CD4-positive, alpha-beta memory T cell (primary cell): ENCODE measurements around the gene RGL2. TPM values are rescaled to one million over a fixed set of nuclear protein-coding genes. Genes with fewer than 3 reads are reported as not detected.

Source experiments
- CTCF ChIA-PET: fragments of 350-600 bp; sonication (Branson Sonifier 250); formaldehyde crosslinking; loops from one replicate; lab custom pipeline; 2021; ENCODE audit warnings: inconsistent platforms; ENCODE audit not compliant: partially characterized antibody; lab: Charles Lee
- POLR2A ChIA-PET: fragments of 350-600 bp; sonication (Branson Sonifier 250); formaldehyde crosslinking; loops from one replicate; lab custom pipeline; 2021; ENCODE audit not compliant: partially characterized antibody; lab: Charles Lee
- DNase-seq, 5 donors: peaks; one replicate each; pipeline versions ENCODE4 v3.0.0 to v3.0.0-alpha.2; 2020 to 2022; ENCODE audit warnings: mixed read lengths in 1 of 5
- H3K27ac ChIP-seq: one replicate; pipeline ENCODE4 v1.7.0; 2013; ENCODE audit warnings: low read depth, low read length
- H3K27me3 ChIP-seq: 2 replicates; pipeline ENCODE4 v1.7.0; 2013; ENCODE audit warnings: mild to moderate bottlenecking, low read length, moderate library complexity; ENCODE audit not compliant: insufficient read depth
- H3K36me3 ChIP-seq: 2 replicates; pipeline ENCODE4 v1.7.0; 2013; ENCODE audit warnings: mild to moderate bottlenecking, low read length, moderate library complexity; ENCODE audit not compliant: insufficient read depth
- H3K4me1 ChIP-seq: 2 replicates; pipeline ENCODE4 v1.7.0; 2013; ENCODE audit warnings: mild to moderate bottlenecking, low read length, moderate library complexity; ENCODE audit not compliant: insufficient read depth
- H3K4me3 ChIP-seq, 2 donors: one replicate each; pipeline ENCODE4 v1.7.0; 2013; ENCODE audit warnings: low read length in 2 of 2, mild to moderate bottlenecking in 1 of 2
- H3K9me3 ChIP-seq, 2 donors: one replicate each; pipeline ENCODE4 v1.7.0; 2013; ENCODE audit warnings: low read length in 2 of 2, control low read depth in 1 of 2; ENCODE audit not compliant: control insufficient read depth in 1 of 2
- H3K27ac Mint-ChIP-seq, 7 donors: one replicate each; pipeline ENCODE4 v1.8.0; 2020 to 2021; ENCODE audit warnings: mixed read lengths in 7 of 7, mild to moderate bottlenecking in 6 of 7, inconsistent platforms in 3 of 7, moderate library complexity in 3 of 7
- H3K27me3 Mint-ChIP-seq, 2 donors: one replicate each; pipeline ENCODE4 v1.8.0; 2020 to 2021; ENCODE audit warnings: mixed read lengths in 2 of 2
- H3K36me3 Mint-ChIP-seq, 2 donors: one replicate each; pipeline ENCODE4 v1.8.0; 2020 to 2021; ENCODE audit warnings: mixed read lengths in 2 of 2, inconsistent platforms in 1 of 2, mild to moderate bottlenecking in 1 of 2
- H3K4me1 Mint-ChIP-seq, 4 donors: one replicate each; pipeline ENCODE4 v1.8.0; 2020 to 2021; ENCODE audit warnings: mixed read lengths in 4 of 4, mild to moderate bottlenecking in 1 of 4
- H3K4me3 Mint-ChIP-seq, 8 donors: one replicate each; pipeline ENCODE4 v1.8.0; 2020 to 2021; ENCODE audit warnings: mixed read lengths in 8 of 8, mild to moderate bottlenecking in 7 of 8, moderate library complexity in 6 of 8, inconsistent platforms in 3 of 8
- H3K9me3 Mint-ChIP-seq, 8 donors: one replicate each; pipeline ENCODE4 v1.8.0; 2020 to 2021; ENCODE audit warnings: mixed read lengths in 8 of 8, mild to moderate bottlenecking in 5 of 8, inconsistent platforms in 3 of 8, moderate library complexity in 1 of 8
- intact Hi-C: fragments of 100-400 bp; cut with micrococcal nuclease; formaldehyde crosslinking; loops from one replicate; pipeline ENCODE4 v1.15.1; 2023
- polyA plus RNA-seq, 2 donors: library from polyadenylated mRNA; unstranded; fragments of 300-500 nt; fragmentation: Illumina TruSeq; gene quantifications; one replicate each; pipeline ENCODE4 v1.2.3, GENCODE V29; 2021
- total RNA-seq, 2 experiments: library from RNA; stranded (reverse); gene quantifications; one replicate each; pipeline ENCODE4 v1.2.3, GENCODE V29; 2021

RGL2 gene
- total and polyA plus RNA-seq, 4 experiments from 2014 or later, result 10.0 to 67.9 (median 39.6) TPM

- intact Hi-C loops, result loop anchor here (1.0 kb wide), 8 partner anchors 9 to 123 kb away; partner anchors contain the start of genes KIFC1, PFDN6, RING1 and RXRB
- CTCF ChIA-PET, result no interaction called here
- Histone ChIP-seq H3K27me3 (no peaks in the 10 kb centered on the region), H3K36me3 (peaks cover 31% of the 10 kb centered on the region), H3K4me3 (peak overlapping the region; percentile 53 to 68), H3K27ac (peak overlapping the region; percentile 88), H3K9me3 (no peaks in the 10 kb centered on the region), H3K4me1 (peaks cover 47% of the 10 kb centered on the region)
- Mint-ChIP-seq H3K4me1 (peaks cover 32 to 59% (median 46%) of the 10 kb centered on the region in 4 donors), H3K36me3 (peaks cover 34 to 39% of the 10 kb centered on the region in 2 donors), H3K27me3 (no peaks in the 10 kb centered on the region), H3K9me3 (peaks cover 0 to 4% (median 0%) of the 10 kb centered on the region in 8 donors), H3K27ac (peak overlapping the region; percentile 89 to 100 (median 96)), H3K4me3 (peak overlapping the region; percentile 94 to 100 (median 98))
- POLR2A ChIA-PET, result interaction anchor here (0.6 to 1.1 kb wide), 3 partner anchors 29 to 298 kb away, joined by 3 read pairs; partner anchors contain the start of gene ITPR3
- DNase-seq, result no peak
These were observed 24.8 kb upstream of the RGL2 start for GRCh38 chr6:33323623-33323948.

- Histone ChIP-seq H3K36me3 (peaks cover 33% of the 10 kb centered on the region), H3K4me3 (no peak overlapping the region), H3K27me3 (no peaks in the 10 kb centered on the region), H3K4me1 (peaks cover 63% of the 10 kb centered on the region), H3K27ac (peak overlapping the region; percentile 88), H3K9me3 (no peaks in the 10 kb centered on the region)
- peaks cover 41 to 53% of the 10 kb centered on the region in 2 donors for H3K36me3 Mint-ChIP-seq
- peaks cover 0 to 5% (median 0%) of the 10 kb centered on the region in 8 donors for H3K9me3 Mint-ChIP-seq
- ChIA-PET CTCF (interaction anchor here (0.7 to 5.9 kb wide), 3 partner anchors 9 to 24 kb away, joined by 3 to 47 read pairs (median 4); partner anchors contain the start of gene RGL2), POLR2A (interaction anchor here (1.0 to 1.2 kb wide), 2 partner anchors 8 to 96 kb away, joined by 4 to 5 read pairs; partner anchors contain the start of genes CUTA and TAPBP)
- H3K27ac Mint-ChIP-seq, result peak overlapping the region in 6 of 7 donors; percentile 15 to 89 (median 78)
- H3K27me3 Mint-ChIP-seq, result no peaks in the 10 kb centered on the region
- intact Hi-C loops, result no loop called here
- no peak for DNase-seq
- peaks cover 42 to 81% (median 61%) of the 10 kb centered on the region in 4 donors for H3K4me1 Mint-ChIP-seq
- H3K4me3 Mint-ChIP-seq, result peak overlapping the region; percentile 62 to 99 (median 78)
These were observed 22.5 kb upstream of the RGL2 start for GRCh38 chr6:33321227-33321626.

- no peaks in the 10 kb centered on the region for H3K27me3 ChIP-seq
- H3K27ac ChIP-seq, result peak overlapping the region; percentile 88
- no peak overlapping the region for H3K4me3 ChIP-seq
- POLR2A ChIA-PET, result interaction anchor here (1.0 to 1.2 kb wide), 2 partner anchors 7 to 97 kb away, joined by 4 to 5 read pairs; partner anchors contain the start of genes CUTA and TAPBP
- peaks cover 33% of the 10 kb centered on the region for H3K36me3 ChIP-seq
- Mint-ChIP-seq H3K4me3 (peak overlapping the region; percentile 65 to 99 (median 76)), H3K36me3 (peaks cover 41 to 53% of the 10 kb centered on the region in 2 donors), H3K4me1 (peaks cover 43 to 88% (median 65%) of the 10 kb centered on the region in 4 donors), H3K27me3 (no peaks in the 10 kb centered on the region), H3K9me3 (peaks cover 0 to 5% (median 0%) of the 10 kb centered on the region in 8 donors), H3K27ac (peak overlapping the region in 6 of 7 donors; percentile 48 to 89 (median 80))
- CTCF ChIA-PET, result interaction anchor here (1.0 to 5.9 kb wide), 2 partner anchors 8 to 24 kb away, joined by 4 to 47 read pairs; no protein-coding TSS in a partner anchor
- peaks cover 70% of the 10 kb centered on the region for H3K4me1 ChIP-seq
- intact Hi-C loops, result no loop called here
- no peaks in the 10 kb centered on the region for H3K9me3 ChIP-seq
- no peak for DNase-seq
These were observed 21.8 kb upstream of the RGL2 start for GRCh38 chr6:33320315-33321181.

GRCh38 chr6:33319939-33320314 lies 21.2 kb upstream of the RGL2 start:
- peaks cover 33% of the 10 kb centered on the region for H3K36me3 ChIP-seq
- H3K4me3 ChIP-seq, result no peak overlapping the region
- H3K9me3 Mint-ChIP-seq, result peaks cover 0 to 5% (median 0%) of the 10 kb centered on the region in 8 donors
- peaks cover 43 to 94% (median 69%) of the 10 kb centered on the region in 4 donors for H3K4me1 Mint-ChIP-seq
- peaks cover 41 to 53% of the 10 kb centered on the region in 2 donors for H3K36me3 Mint-ChIP-seq
- H3K27ac Mint-ChIP-seq, result peak overlapping the region in 4 of 7 donors; percentile 12 to 89 (median 78)
- ChIA-PET CTCF (interaction anchor here (5.9 kb wide), 1 partner anchor 25 kb away, joined by 47 read pairs; no protein-coding TSS in a partner anchor), POLR2A (interaction anchor here (0.9 to 1.7 kb wide), 3 partner anchors 19 to 349 kb away, joined by 3 to 4 read pairs (median 3); partner anchors contain the start of gene WDR46)
- peaks cover 76% of the 10 kb centered on the region for H3K4me1 ChIP-seq
- H3K27me3 ChIP-seq, result no peaks in the 10 kb centered on the region
- no peak for DNase-seq
- H3K9me3 ChIP-seq, result no peaks in the 10 kb centered on the region
- H3K4me3 Mint-ChIP-seq, result peak overlapping the region in 4 of 8 donors; percentile 67 to 99 (median 98)
- intact Hi-C loops, result no loop called here
- no peak overlapping the region for H3K27ac ChIP-seq
- no peaks in the 10 kb centered on the region for H3K27me3 Mint-ChIP-seq

- Histone ChIP-seq H3K27me3 (no peaks in the 10 kb centered on the region), H3K9me3 (no peaks in the 10 kb centered on the region), H3K27ac (peak overlapping the region; percentile 83), H3K4me1 (peaks cover 74% of the 10 kb centered on the region), H3K4me3 (peak overlapping the region; percentile 73 to 100), H3K36me3 (peaks cover 33% of the 10 kb centered on the region)
- peaks cover 41 to 65% of the 10 kb centered on the region in 2 donors for H3K36me3 Mint-ChIP-seq
- peak overlapping the region; percentile 98 to 99 (median 98) for H3K27ac Mint-ChIP-seq
- ChIA-PET POLR2A (interaction anchor here (0.6 to 4.1 kb wide), 18 partner anchors 14 to 1666 kb away, joined by 3 to 81 read pairs (median 6); partner anchors contain the start of genes B3GALT4, BAG6, CUTA and ITPR3), CTCF (interaction anchor here (0.6 to 5.9 kb wide), 6 partner anchors 17 to 72 kb away, joined by 4 to 47 read pairs (median 10); partner anchors contain the start of genes B3GALT4, RPS18 and VPS52)
- no peak for DNase-seq
- intact Hi-C loops, result loop anchor here (1.0 kb wide), 2 partner anchors 27 to 29 kb away; partner anchors contain the start of genes PFDN6 and WDR46
- peak overlapping the region; percentile 98 to 100 (median 99) for H3K4me3 Mint-ChIP-seq
- H3K9me3 Mint-ChIP-seq, result peaks cover 0 to 5% (median 0%) of the 10 kb centered on the region in 8 donors
- H3K4me1 Mint-ChIP-seq, result peaks cover 40 to 100% (median 67%) of the 10 kb centered on the region in 4 donors
- H3K27me3 Mint-ChIP-seq, result no peaks in the 10 kb centered on the region
These were observed 19.8 kb upstream of the RGL2 start for GRCh38 chr6:33318426-33319073.

- peak; percentile 96 to 99 (median 97) for DNase-seq
- Mint-ChIP-seq H3K27ac (peak within 1 kb of the TSS; percentile 98 to 99 (median 98)), H3K9me3 (peaks cover 0 to 5% (median 0%) of the 10 kb centered on the region in 8 donors), H3K36me3 (peaks cover 40 to 69% of the 10 kb centered on the region in 2 donors), H3K4me1 (peaks cover 40 to 100% (median 62%) of the 10 kb centered on the region in 4 donors), H3K4me3 (peak within 1 kb of the TSS; percentile 98 to 100 (median 99)), H3K27me3 (no peaks in the 10 kb centered on the region)
- Histone ChIP-seq H3K4me1 (peaks cover 73% of the 10 kb centered on the region), H3K36me3 (peaks cover 33% of the 10 kb centered on the region), H3K27ac (peak within 1 kb of the TSS; percentile 83), H3K9me3 (no peaks in the 10 kb centered on the region), H3K27me3 (no peaks in the 10 kb centered on the region), H3K4me3 (peak within 1 kb of the TSS; percentile 73 to 100)
- ChIA-PET CTCF (interaction anchor here (0.6 to 5.9 kb wide), 9 partner anchors 17 to 274 kb away, joined by 3 to 47 read pairs (median 4); partner anchors contain the start of genes B3GALT4, RPS18 and VPS52), POLR2A (interaction anchor here (0.6 to 4.1 kb wide), 27 partner anchors 10 to 1665 kb away, joined by 3 to 81 read pairs (median 5); partner anchors contain the start of genes B3GALT4, BAG6, CUTA and ITPR3)
- intact Hi-C loops, result loop anchor here (1.0 to 2.0 kb wide), 5 partner anchors 27 to 347 kb away; partner anchors contain the start of genes CUTA, KIFC1, PFDN6 and WDR46
These were observed 19.1 kb upstream of the RGL2 start, which contains the start of gene ZBTB22 for GRCh38 chr6:33317669-33318425. Gene ZBTB22, minus strand, starts transcription at chr6:33317744. Its CDS starts 828 bp downstream, at chr6:33316916.
